Neural progenitor cell (in vitro differentiated cells): ENCODE measurements around the gene ETV6. TPM values are rescaled to one million over a fixed set of nuclear protein-coding genes. Genes with fewer than 3 reads are reported as not detected.

ENCODE experiments used
- DNase-seq: peaks from one replicate; pipeline ENCODE4 v3.0.0-alpha.2; 2016; ENCODE audit warnings: low spot score
- H2AFZ ChIP-seq: fragments of 200-600 bp; sonication (generic); replicated peaks from 2 replicates; pipeline ENCODE4 v1.6.1; 2016; ENCODE audit warnings: antibody characterized with exemption
- H3F3A ChIP-seq: fragments of 200-600 bp; sonication (generic); 2 replicates; pipeline ENCODE4 v1.6.1; 2016; ENCODE audit warnings: antibody characterized with exemption, low read depth
- H3K27ac ChIP-seq: fragments of 200-600 bp; sonication (generic); 2 replicates; pipeline ENCODE4 v1.5.1; 2016; ENCODE audit warnings: mild to moderate bottlenecking
- H3K27me3 ChIP-seq: fragments of 200-600 bp; sonication (generic); 2 replicates; pipeline ENCODE4 v1.6.1; 2016; ENCODE audit warnings: mild to moderate bottlenecking, moderate library complexity
- H3K36me3 ChIP-seq: fragments of 200-600 bp; sonication (generic); 2 replicates; pipeline ENCODE4 v1.5.1; 2016
- H3K4me1 ChIP-seq: fragments of 200-600 bp; sonication (generic); 2 replicates; pipeline ENCODE4 v1.6.1; 2016; ENCODE audit warnings: mixed run types
- H3K4me2 ChIP-seq: fragments of 200-600 bp; sonication (generic); 2 replicates; pipeline ENCODE4 v1.6.1; 2016
- H3K4me3 ChIP-seq: fragments of 200-600 bp; sonication (generic); 2 replicates; pipeline ENCODE4 v1.5.1; 2016
- H3K79me2 ChIP-seq: fragments of 200-600 bp; sonication (generic); 2 replicates; pipeline ENCODE4 v1.6.1; 2016; ENCODE audit warnings: low read depth
- H3K9ac ChIP-seq: fragments of 200-600 bp; sonication (generic); 2 replicates; pipeline ENCODE4 v1.6.1; 2016
- H3K9me3 ChIP-seq: fragments of 200-600 bp; sonication (generic); 2 replicates; pipeline ENCODE4 v1.5.1; 2016; ENCODE audit warnings: low read depth
- H4K20me1 ChIP-seq: fragments of 200-600 bp; sonication (generic); 2 replicates; pipeline ENCODE4 v1.6.1; 2016; ENCODE audit warnings: low read depth
- H3K27ac Mint-ChIP-seq: 3 replicates; pipeline ENCODE4 v1.8.0; 2021; ENCODE audit warnings: mixed read lengths
- H3K27me3 Mint-ChIP-seq: 2 replicates; pipeline ENCODE4 v1.8.0; 2022; ENCODE audit warnings: low read depth, mild to moderate bottlenecking, inconsistent platforms, moderate library complexity, mixed read lengths; ENCODE audit not compliant: insufficient read depth
- H3K36me3 Mint-ChIP-seq: 3 replicates; pipeline ENCODE4 v1.8.0; 2021; ENCODE audit warnings: mixed read lengths
- H3K4me1 Mint-ChIP-seq: 3 replicates; pipeline ENCODE4 v1.8.0; 2021; ENCODE audit warnings: mixed read lengths
- H3K4me3 Mint-ChIP-seq: 3 replicates; pipeline ENCODE4 v1.8.0; 2021; ENCODE audit warnings: mild to moderate bottlenecking, moderate library complexity, mixed read lengths
- H3K9me3 Mint-ChIP-seq: 3 replicates; pipeline ENCODE4 v1.8.0; 2020; ENCODE audit warnings: mixed read lengths
- CTCF ChIP-seq: fragments of 200-600 bp; sonication (generic); IDR thresholded peaks from 2 replicates; pipeline ENCODE4 v1.5.1; 2017; ENCODE audit warnings: antibody characterized with exemption, mild to moderate bottlenecking
- EZH2 ChIP-seq: fragments of 200-600 bp; sonication (generic); IDR thresholded peaks from 2 replicates; pipeline ENCODE4 v1.6.1; 2017; ENCODE audit warnings: antibody characterized with exemption, mild to moderate bottlenecking, moderate library complexity
- EZH2phosphoT487 ChIP-seq: fragments of 200-600 bp; sonication (generic); IDR thresholded peaks from 2 replicates; pipeline ENCODE4 v1.6.1; 2017; ENCODE audit warnings: antibody characterized with exemption
- total RNA-seq: library from RNA; depleted of rRNA; stranded (reverse); fragments of >200 nt; gene quantifications from 2 replicates; pipeline ENCODE4 v1.2.3, GENCODE V29; 2015; ENCODE audit warnings: low replicate concordance

Gene ETV6
- total RNA-seq, 1 donor from 2014 or later = 6.2 TPM

- H4K20me1 ChIP-seq = no peaks in the 10 kb centered on the region
- H3K4me1 ChIP-seq = no peaks in the 10 kb centered on the region
- no peaks in the 10 kb centered on the region for H3K27me3 ChIP-seq
- Mint-ChIP-seq H3K4me1 (peaks cover 16% of the 10 kb centered on the region), H3K36me3 (peaks cover 14% of the 10 kb centered on the region), H3K4me3 (no peak overlapping the region), H3K9me3 (peaks cover 2% of the 10 kb centered on the region), H3K27ac (no peak overlapping the region), H3K27me3 (peaks cover 4% of the 10 kb centered on the region)
- no peak for DNase-seq
- no peaks in the 10 kb centered on the region for H3K36me3 ChIP-seq
- H3K9ac ChIP-seq = no peak overlapping the region
- no peak overlapping the region for H3K27ac ChIP-seq
- no peaks in the 10 kb centered on the region for H3K79me2 ChIP-seq
- no peaks in the 10 kb centered on the region for H3K9me3 ChIP-seq
- H3K4me3 ChIP-seq = no peak overlapping the region
- no peak overlapping the region for H3K4me2 ChIP-seq
- TF ChIP-seq EZH2 = no peak
- TF ChIP-seq CTCF = no peak
- no peak for TF ChIP-seq EZH2phosphoT487
- no peak overlapping the region for H2AFZ ChIP-seq
- H3F3A ChIP-seq = no peaks in the 10 kb centered on the region
These were observed 63.7 kb downstream of the ETV6 start for GRCh38 chr12:11713202-11713601.

- H3K4me3 Mint-ChIP-seq = no peak overlapping the region
- peaks cover 27% of the 10 kb centered on the region for H3K4me1 Mint-ChIP-seq
- Histone ChIP-seq H3K4me2 (no peak overlapping the region), H3K4me3 (no peak overlapping the region), H4K20me1 (no peaks in the 10 kb centered on the region), H3K4me1 (peaks cover 9% of the 10 kb centered on the region), H3K27me3 (no peaks in the 10 kb centered on the region), H3K9ac (no peak overlapping the region), H3K27ac (no peak overlapping the region), H3K9me3 (no peaks in the 10 kb centered on the region), H3K36me3 (no peaks in the 10 kb centered on the region), H2AFZ (no peak overlapping the region), H3F3A (no peaks in the 10 kb centered on the region), H3K79me2 (no peaks in the 10 kb centered on the region)
- H3K9me3 Mint-ChIP-seq = peaks cover 2% of the 10 kb centered on the region
- TF ChIP-seq CTCF (no peak), EZH2phosphoT487 (no peak), EZH2 (no peak)
- H3K27ac Mint-ChIP-seq = no peak overlapping the region
- no peak for DNase-seq
- H3K27me3 Mint-ChIP-seq = peaks cover 5% of the 10 kb centered on the region
- H3K36me3 Mint-ChIP-seq = peaks cover 14% of the 10 kb centered on the region
These were observed 65.2 kb downstream of the ETV6 start for GRCh38 chr12:11714626-11715025.

- Histone ChIP-seq H3K9me3 (no peaks in the 10 kb centered on the region), H3K4me1 (peaks cover 9% of the 10 kb centered on the region), H3K4me3 (no peak overlapping the region), H3K9ac (no peak overlapping the region), H3K4me2 (no peak overlapping the region), H3K36me3 (no peaks in the 10 kb centered on the region), H2AFZ (no peak overlapping the region), H3K27me3 (no peaks in the 10 kb centered on the region), H3K27ac (no peak overlapping the region), H3K79me2 (no peaks in the 10 kb centered on the region), H3F3A (no peaks in the 10 kb centered on the region), H4K20me1 (no peaks in the 10 kb centered on the region)
- Mint-ChIP-seq H3K9me3 (peaks cover 2% of the 10 kb centered on the region), H3K4me3 (no peak overlapping the region), H3K36me3 (peaks cover 16% of the 10 kb centered on the region), H3K4me1 (peaks cover 32% of the 10 kb centered on the region), H3K27ac (no peak overlapping the region), H3K27me3 (peaks cover 5% of the 10 kb centered on the region)
- no peak for DNase-seq
- no peak for TF ChIP-seq CTCF
- no peak for TF ChIP-seq EZH2phosphoT487
- no peak for TF ChIP-seq EZH2
These were observed 66.1 kb downstream of the ETV6 start for GRCh38 chr12:11715621-11716020.
